ENCODE results near the gene C1orf226. TPM values are rescaled to one million over a fixed set of nuclear protein-coding genes. Genes with fewer than 3 reads are reported as not detected.

The C1orf226 gene
- total and polyA plus RNA-seq, 9 of the 15 experiments (the other 6 are each of a cell fraction or from before 2014, with no cell fraction given): 0.10 to 1.4 (median 0.47) TPM

DNA sequence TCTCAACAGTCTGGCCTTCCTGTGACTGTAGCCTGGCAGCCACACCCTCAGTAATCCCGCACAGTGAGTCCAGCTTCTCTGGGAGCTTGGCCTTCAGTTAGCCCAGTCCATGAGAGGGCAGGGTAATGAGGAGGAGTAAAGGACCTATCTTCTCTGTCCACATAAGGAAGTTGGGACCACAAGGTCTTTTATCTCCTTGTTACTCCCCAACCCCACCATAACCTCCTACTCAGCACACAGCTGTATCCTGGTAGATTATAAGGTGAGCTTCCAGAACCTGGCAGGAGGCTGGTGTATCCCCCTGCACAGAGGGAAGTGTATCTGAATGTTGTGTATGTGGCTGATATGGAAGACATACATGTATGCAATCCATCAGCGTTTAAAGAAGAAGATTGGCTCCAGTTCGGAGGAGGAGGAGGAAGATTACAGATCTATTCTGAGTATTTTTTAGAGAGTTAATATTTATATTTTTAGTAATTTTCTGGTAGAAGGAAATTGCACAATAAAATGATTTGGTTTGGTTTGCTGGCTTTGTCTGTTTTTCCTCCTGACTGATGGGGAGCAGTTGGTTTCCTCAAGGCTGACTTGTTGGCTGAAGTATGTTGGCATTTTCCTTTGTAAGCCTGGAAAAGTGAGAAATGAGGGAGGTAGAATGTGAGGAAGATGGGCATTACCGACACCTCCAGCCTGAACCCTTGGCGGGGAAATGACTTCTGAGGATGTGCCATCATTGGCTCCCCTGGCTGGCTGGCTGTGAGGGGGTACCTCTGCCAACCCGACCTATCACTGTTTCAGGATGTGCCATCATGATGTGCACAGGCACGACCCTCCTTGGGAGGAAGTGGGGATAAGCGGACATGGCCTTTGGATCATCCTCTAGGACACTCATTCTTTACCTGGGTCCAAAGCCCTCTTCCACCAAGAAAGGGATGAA, 5.0 kb downstream of the C1orf226 start (continued):
- no peak for TF ChIP-seq NFYB (IDR thresholded peaks at IDR 0.05; ENCODE audit: extremely low read depth, insufficient read length)
- TF ChIP-seq TEAD4 (IDR thresholded peaks at IDR 0.05; ENCODE audit: low read length): peak; percentile 100
- TF ChIP-seq TEAD4 (CRISPR knock-in tag; IDR thresholded peaks at IDR 0.05; ENCODE audit: borderline replicate concordance): no peak
- no peak for TF ChIP-seq ZNF79 (CRISPR knock-in tag; IDR thresholded peaks at IDR 0.05; ENCODE audit: low read depth)
- TF ChIP-seq, protein P1, sequence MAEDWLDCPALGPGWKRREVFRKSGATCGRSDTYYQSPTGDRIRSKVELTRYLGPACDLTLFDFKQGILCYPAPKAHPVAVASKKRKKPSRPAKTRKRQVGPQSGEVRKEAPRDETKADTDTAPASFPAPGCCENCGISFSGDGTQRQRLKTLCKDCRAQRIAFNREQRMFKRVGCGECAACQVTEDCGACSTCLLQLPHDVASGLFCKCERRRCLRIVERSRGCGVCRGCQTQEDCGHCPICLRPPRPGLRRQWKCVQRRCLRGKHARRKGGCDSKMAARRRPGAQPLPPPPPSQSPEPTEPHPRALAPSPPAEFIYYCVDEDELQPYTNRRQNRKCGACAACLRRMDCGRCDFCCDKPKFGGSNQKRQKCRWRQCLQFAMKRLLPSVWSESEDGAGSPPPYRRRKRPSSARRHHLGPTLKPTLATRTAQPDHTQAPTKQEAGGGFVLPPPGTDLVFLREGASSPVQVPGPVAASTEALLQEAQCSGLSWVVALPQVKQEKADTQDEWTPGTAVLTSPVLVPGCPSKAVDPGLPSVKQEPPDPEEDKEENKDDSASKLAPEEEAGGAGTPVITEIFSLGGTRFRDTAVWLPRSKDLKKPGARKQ (CRISPR knock-in tag; IDR thresholded peaks at IDR 0.05): no peak
- no peak for TF ChIP-seq ZNF217 (CRISPR knock-in tag; IDR thresholded peaks at IDR 0.05)
- 0 out of 2 replicates have a peak, but pooled peaks have one; percentile 45 for TF ChIP-seq ELF1 (tag; IDR thresholded peaks at IDR 0.05)
- TF ChIP-seq KAT8 (IDR thresholded peaks at IDR 0.05; ENCODE audit: low read depth): no peak
- TF ChIP-seq MTA3 (IDR thresholded peaks at IDR 0.05; ENCODE audit: borderline replicate concordance): peak; percentile 92
- TF ChIP-seq POLR2G (IDR thresholded peaks at IDR 0.05; ENCODE audit: low read depth, low read length): no peak
- no peak for TF ChIP-seq SAP30 (IDR thresholded peaks at IDR 0.05; ENCODE audit: borderline replicate concordance, insufficient read depth, low read depth, low read length, poor library complexity, severe bottlenecking)
- peak; percentile 10; the same call in 1 of the 2 replicates for TF ChIP-seq RB1 (IDR thresholded peaks at IDR 0.05; ENCODE audit: low read depth)
- TF ChIP-seq MEF2A (IDR thresholded peaks at IDR 0.05; ENCODE audit: control insufficient read depth, low read depth, low read length): peak; percentile 60
- TF ChIP-seq FOS (IDR thresholded peaks at IDR 0.05; ENCODE audit: extremely low read depth, insufficient read length): no peak
- TF ChIP-seq SMARCE1 (IDR thresholded peaks at IDR 0.05): peak; percentile 92
- no peak for TF ChIP-seq TGIF2 (CRISPR knock-in tag; IDR thresholded peaks at IDR 0.05)
- TF ChIP-seq RAD51 (IDR thresholded peaks at IDR 0.05; ENCODE audit: borderline replicate concordance, low read depth): no peak
- TF ChIP-seq NELFE (IDR thresholded peaks at IDR 0.05; ENCODE audit: insufficient read depth, insufficient read length): no peak
- TF ChIP-seq ZNF175 (CRISPR knock-in tag; IDR thresholded peaks at IDR 0.05; ENCODE audit: low read depth): 0 out of 2 replicates have a peak, but pooled peaks have one; percentile 39
- TF ChIP-seq CXXC5 (CRISPR knock-in tag; IDR thresholded peaks at IDR 0.05): peak; percentile 52
- TF ChIP-seq ZNF551 (CRISPR knock-in tag; IDR thresholded peaks at IDR 0.05): no peak
- no peak for TF ChIP-seq PURB (CRISPR knock-in tag; IDR thresholded peaks at IDR 0.05; ENCODE audit: low read depth)
- no peak for TF ChIP-seq ZNF436 (CRISPR knock-in tag; IDR thresholded peaks at IDR 0.05)
- peak; percentile 96 for TF ChIP-seq SMARCA4 (IDR thresholded peaks at IDR 0.05)
- TF ChIP-seq ETV5 (CRISPR knock-in tag; IDR thresholded peaks at IDR 0.05; ENCODE audit: low read depth): peak; percentile 99
- TF ChIP-seq SP2 (IDR thresholded peaks at IDR 0.05; ENCODE audit: extremely low read depth, low read depth, low read length, poor library complexity, severe bottlenecking): no peak
- no peak for TF ChIP-seq LARP7 (IDR thresholded peaks at IDR 0.05)
- TF ChIP-seq CHD4 (IDR thresholded peaks at IDR 0.05; ENCODE audit: insufficient read depth, insufficient replicate concordance, low read depth, low read length, poor library complexity, severe bottlenecking): no peak
- TF ChIP-seq KAT7 (CRISPR knock-in tag; IDR thresholded peaks at IDR 0.05; ENCODE audit: borderline replicate concordance): no peak
